Caco-2 (cell line): Measurements from ENCODE around the gene COL5A1. TPM values are rescaled to one million over a fixed set of nuclear protein-coding genes. Genes with fewer than 3 reads are reported as not detected.

Source experiments
- BruUV-seq: library from RNA; stranded (reverse); fragments of 400-500 nt; replicated peaks from 2 replicates; lab custom pipeline; 2021; lab: Mats Ljungman, UMichigan
- CTCF ChIA-PET: fragments of 300-600 bp; sonication (Branson Sonifier 250); formaldehyde crosslinking; loops from one replicate; lab custom pipeline; 2022; ENCODE audit warnings: antibody characterized with exemption; lab: Charles Lee
- POLR2A ChIA-PET: fragments of 300-600 bp; sonication (Branson Sonifier 250); formaldehyde crosslinking; loops from one replicate; lab custom pipeline; 2022; ENCODE audit warnings: antibody characterized with exemption; lab: Charles Lee
- DNase-seq, 2 experiments: peaks; one replicate each; pipeline versions ENCODE4 v3.0.0 to v3.0.0-alpha.2; 2020 to 2022
- H3K27me3 ChIP-seq: replicated peaks from 2 replicates; pipeline ENCODE4 v1.6.0; 2011; ENCODE audit warnings: low read length; ENCODE audit not compliant: control insufficient read depth, insufficient read depth
- H3K36me3 ChIP-seq: 2 replicates; pipeline ENCODE4 v1.5.1; 2011; ENCODE audit warnings: low read length; ENCODE audit not compliant: control insufficient read depth, insufficient read depth
- H3K4me1 ChIP-seq: fragments of 250-450 bp; sonication (Bioruptor Pico); 2 replicates; pipeline ENCODE4 v1.5.1; 2020; ENCODE audit warnings: mild to moderate bottlenecking
- H3K4me3 ChIP-seq: 2 replicates; pipeline ENCODE4 v1.5.1; 2011; ENCODE audit warnings: low read depth, mild to moderate bottlenecking, control low read depth, low read length
- H3K9me3 ChIP-seq: fragments of 250-450 bp; sonication (Bioruptor Pico); 2 replicates; pipeline ENCODE4 v1.5.1; 2020; ENCODE audit warnings: mild to moderate bottlenecking, moderate library complexity
- H3K27ac Mint-ChIP-seq: one replicate; pipeline ENCODE4 v1.8.0; 2022; ENCODE audit warnings: mixed read lengths; ENCODE audit not compliant: unreplicated experiment
- H3K27me3 Mint-ChIP-seq: one replicate; pipeline ENCODE4 v1.8.0; 2022; ENCODE audit warnings: mixed read lengths; ENCODE audit not compliant: insufficient read depth, unreplicated experiment
- H3K36me3 Mint-ChIP-seq: one replicate; pipeline ENCODE4 v1.8.0; 2022; ENCODE audit warnings: mild to moderate bottlenecking, mixed read lengths; ENCODE audit not compliant: insufficient read depth, unreplicated experiment
- H3K4me1 Mint-ChIP-seq: one replicate; pipeline ENCODE4 v1.8.0; 2022; ENCODE audit warnings: low read depth, mixed read lengths; ENCODE audit not compliant: unreplicated experiment
- H3K4me3 Mint-ChIP-seq: one replicate; pipeline ENCODE4 v1.8.0; 2022; ENCODE audit warnings: mild to moderate bottlenecking, moderate library complexity, mixed read lengths; ENCODE audit not compliant: unreplicated experiment
- H3K9me3 Mint-ChIP-seq: one replicate; pipeline ENCODE4 v1.8.0; 2022; ENCODE audit warnings: mixed read lengths; ENCODE audit not compliant: unreplicated experiment
- CTCF ChIP-seq, 2 experiments: fragments of 200-600 bp in 1 of 2; IDR thresholded peaks; 1 replicate in 1 of 2; 2 replicates in 1 of 2; pipeline versions ENCODE4 v1.5.1 to v1.8.0; 2011 to 2022; ENCODE audit warnings: antibody characterized with exemption in 1 of 2, control low read depth in 1 of 2, inconsistent platforms in 1 of 2, low read depth in 1 of 2, low read length in 1 of 2, mild to moderate bottlenecking in 1 of 2, moderate library complexity in 1 of 2; ENCODE audit not compliant: insufficient read depth in 1 of 2, severe bottlenecking in 1 of 2, unreplicated experiment in 1 of 2
- intact Hi-C: fragments of 100-400 bp; cut with micrococcal nuclease; formaldehyde crosslinking; loops from one replicate; pipeline ENCODE4 v1.10.0; 2022; ENCODE audit not compliant: unreplicated experiment
- total RNA-seq: library from RNA; stranded (reverse); gene quantifications from 2 replicates; pipeline ENCODE4 v1.2.3, GENCODE V29; 2022

The COL5A1 gene
- total RNA-seq, 1 experiment from 2014 or later = 4.8 TPM

- intact Hi-C loops = no loop called here
- Histone ChIP-seq H3K36me3 (no peaks in the 10 kb centered on the region), H3K4me1 (no peaks in the 10 kb centered on the region), H3K27me3 (no peaks in the 10 kb centered on the region), H3K4me3 (no peak overlapping the region), H3K9me3 (no peaks in the 10 kb centered on the region)
- Mint-ChIP-seq H3K36me3 (no peaks in the 10 kb centered on the region), H3K27me3 (peaks cover 14% of the 10 kb centered on the region), H3K4me1 (no peaks in the 10 kb centered on the region), H3K4me3 (no peak overlapping the region), H3K27ac (no peak overlapping the region), H3K9me3 (no peaks in the 10 kb centered on the region)
- ChIA-PET POLR2A (no interaction called here), CTCF (no interaction called here)
- no TSS peak for BruUV-seq
- TF ChIP-seq CTCF (IDR thresholded peaks at IDR 0.05; ENCODE audit: insufficient read depth in 1 of 2, low read depth in 1 of 2, low read length in 1 of 2, severe bottlenecking in 1 of 2, unreplicated experiment in 1 of 2) = no peak
- no peak for DNase-seq
Measured at GRCh38 chr9:134867917-134868750, 226.5 kb downstream of the COL5A1 start.

GRCh38 chr9:134868751-134869553 lies 227.3 kb downstream of the COL5A1 start:
- ChIA-PET POLR2A (no interaction called here), CTCF (interaction anchor here (0.6 kb wide), 1 partner anchor 704 kb away, joined by 3 read pairs; no protein-coding TSS in a partner anchor)
- no peaks in the 10 kb centered on the region for H3K4me1 Mint-ChIP-seq
- BruUV-seq = no TSS peak
- H3K4me3 Mint-ChIP-seq = no peak overlapping the region
- intact Hi-C loops = no loop called here
- H3K4me1 ChIP-seq = no peaks in the 10 kb centered on the region
- H3K27ac Mint-ChIP-seq = no peak overlapping the region
- H3K4me3 ChIP-seq = no peak overlapping the region
- no peaks in the 10 kb centered on the region for H3K36me3 Mint-ChIP-seq
- DNase-seq = no peak
- no peaks in the 10 kb centered on the region for H3K9me3 Mint-ChIP-seq
- no peaks in the 10 kb centered on the region for H3K36me3 ChIP-seq
- H3K27me3 ChIP-seq = no peaks in the 10 kb centered on the region
- no peaks in the 10 kb centered on the region for H3K9me3 ChIP-seq
- peaks cover 17% of the 10 kb centered on the region for H3K27me3 Mint-ChIP-seq
- no peak for TF ChIP-seq CTCF (IDR thresholded peaks at IDR 0.05; ENCODE audit: insufficient read depth in 1 of 2, low read depth in 1 of 2, low read length in 1 of 2, severe bottlenecking in 1 of 2, unreplicated experiment in 1 of 2)

- no peaks in the 10 kb centered on the region for H3K4me1 ChIP-seq
- H3K4me3 ChIP-seq = no peak overlapping the region
- no peak for DNase-seq
- Mint-ChIP-seq H3K9me3 (no peaks in the 10 kb centered on the region), H3K4me1 (no peaks in the 10 kb centered on the region), H3K27me3 (peaks cover 17% of the 10 kb centered on the region), H3K4me3 (no peak overlapping the region), H3K36me3 (no peaks in the 10 kb centered on the region), H3K27ac (no peak overlapping the region)
- ChIA-PET POLR2A (no interaction called here), CTCF (interaction anchor here (0.6 kb wide), 1 partner anchor 705 kb away, joined by 3 read pairs; no protein-coding TSS in a partner anchor)
- intact Hi-C loops = no loop called here
- no peaks in the 10 kb centered on the region for H3K36me3 ChIP-seq
- no TSS peak for BruUV-seq
- H3K27me3 ChIP-seq = no peaks in the 10 kb centered on the region
- no peak for TF ChIP-seq CTCF (IDR thresholded peaks at IDR 0.05; ENCODE audit: insufficient read depth in 1 of 2, low read depth in 1 of 2, low read length in 1 of 2, severe bottlenecking in 1 of 2, unreplicated experiment in 1 of 2)
- no peaks in the 10 kb centered on the region for H3K9me3 ChIP-seq
Measured at GRCh38 chr9:134869554-134870300, 228.1 kb downstream of the COL5A1 start.
